ENCODE measurements around the gene AFF1. TPM values are rescaled to one million over a fixed set of nuclear protein-coding genes. Genes with fewer than 3 reads are reported as not detected.

Gene AFF1
- total RNA-seq, 1 experiment from 2014 or later: 37.7 TPM

DNA sequence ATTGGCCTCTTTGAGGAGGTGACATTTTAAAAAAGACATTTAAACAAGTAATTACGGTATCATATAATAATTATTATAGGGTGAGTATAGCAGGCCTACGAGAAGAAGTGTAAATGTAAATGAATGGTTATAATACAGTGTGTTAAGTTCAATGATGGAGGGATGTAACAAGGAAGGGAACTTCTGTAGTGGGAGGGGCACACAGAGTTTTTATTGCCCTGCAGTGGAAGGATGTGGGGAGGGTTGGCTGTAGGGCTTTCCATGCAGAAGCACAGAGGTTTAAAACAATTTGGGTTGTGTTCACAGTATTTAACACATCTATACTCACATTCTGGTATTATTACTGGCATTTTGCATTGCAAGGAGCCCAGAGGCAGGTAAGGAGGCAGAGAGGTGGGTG lies 41.1 kb downstream of the AFF1 start:
- TF ChIP-seq, protein P1, sequence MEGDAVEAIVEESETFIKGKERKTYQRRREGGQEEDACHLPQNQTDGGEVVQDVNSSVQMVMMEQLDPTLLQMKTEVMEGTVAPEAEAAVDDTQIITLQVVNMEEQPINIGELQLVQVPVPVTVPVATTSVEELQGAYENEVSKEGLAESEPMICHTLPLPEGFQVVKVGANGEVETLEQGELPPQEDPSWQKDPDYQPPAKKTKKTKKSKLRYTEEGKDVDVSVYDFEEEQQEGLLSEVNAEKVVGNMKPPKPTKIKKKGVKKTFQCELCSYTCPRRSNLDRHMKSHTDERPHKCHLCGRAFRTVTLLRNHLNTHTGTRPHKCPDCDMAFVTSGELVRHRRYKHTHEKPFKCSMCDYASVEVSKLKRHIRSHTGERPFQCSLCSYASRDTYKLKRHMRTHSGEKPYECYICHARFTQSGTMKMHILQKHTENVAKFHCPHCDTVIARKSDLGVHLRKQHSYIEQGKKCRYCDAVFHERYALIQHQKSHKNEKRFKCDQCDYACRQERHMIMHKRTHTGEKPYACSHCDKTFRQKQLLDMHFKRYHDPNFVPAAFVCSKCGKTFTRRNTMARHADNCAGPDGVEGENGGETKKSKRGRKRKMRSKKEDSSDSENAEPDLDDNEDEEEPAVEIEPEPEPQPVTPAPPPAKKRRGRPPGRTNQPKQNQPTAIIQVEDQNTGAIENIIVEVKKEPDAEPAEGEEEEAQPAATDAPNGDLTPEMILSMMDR (IDR thresholded peaks at IDR 0.05; ENCODE audit: unreplicated experiment): no peak
- H3K9me3 Mint-ChIP-seq (ENCODE audit: low read depth, unreplicated experiment): no peaks in the 10 kb centered on the region
- no TSS peak for BruUV-seq (replicated peaks)
- no peak for DNase-seq
- H3K27ac Mint-ChIP-seq (ENCODE audit: unreplicated experiment): peak overlapping the region; percentile 50
- no peak overlapping the region for H3K4me3 Mint-ChIP-seq (ENCODE audit: low read depth, unreplicated experiment)
- intact Hi-C loops (cut with micrococcal nuclease; ENCODE audit: unreplicated experiment): loop anchor here (5.0 kb wide), 1 partner anchor 36 kb away; no protein-coding TSS in a partner anchor
- peaks cover 58% of the 10 kb centered on the region for H3K4me1 Mint-ChIP-seq (ENCODE audit: low read depth, unreplicated experiment)
- CTCF ChIA-PET: no interaction called here
- no peaks in the 10 kb centered on the region for H3K27me3 Mint-ChIP-seq (ENCODE audit: unreplicated experiment)
- peaks cover 5% of the 10 kb centered on the region for H3K36me3 Mint-ChIP-seq (ENCODE audit: insufficient read depth, unreplicated experiment)

DNA sequence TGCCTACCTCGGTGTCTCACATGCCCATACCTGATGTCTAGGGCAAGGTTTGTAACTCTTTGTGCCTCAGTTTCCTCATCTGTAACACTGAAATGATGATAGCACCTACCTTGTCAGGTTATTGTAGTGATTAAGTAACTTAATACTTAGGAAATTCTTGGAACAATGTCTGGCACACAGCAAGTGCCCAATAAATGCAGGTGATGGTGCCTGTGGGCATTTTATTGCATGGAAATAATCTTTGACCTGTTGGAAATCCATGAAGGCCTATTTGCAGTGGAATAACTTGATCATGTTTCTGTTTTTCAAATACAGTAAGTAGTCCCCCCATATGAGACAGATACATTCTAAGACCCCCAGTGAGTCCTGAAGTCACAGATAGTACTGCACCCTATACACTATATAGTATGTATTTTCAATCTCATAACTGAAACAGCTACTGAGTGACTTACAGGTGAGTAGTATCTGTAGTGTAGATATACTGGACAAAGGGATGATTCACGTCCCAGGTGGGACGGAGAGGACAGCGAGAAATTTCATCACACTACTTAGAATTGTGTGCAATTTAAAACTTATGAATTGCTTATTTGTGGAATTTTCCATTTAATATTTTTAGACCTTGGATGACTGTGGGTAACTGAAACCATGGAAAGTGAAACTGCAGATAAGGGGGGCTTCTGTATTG lies 42.1 kb downstream of the AFF1 start:
- Mint-ChIP-seq H3K4me3 (ENCODE audit: low read depth, unreplicated experiment) (peak overlapping the region; percentile 43), H3K27ac (ENCODE audit: unreplicated experiment) (peak overlapping the region; percentile 76), H3K4me1 (ENCODE audit: low read depth, unreplicated experiment) (peaks cover 51% of the 10 kb centered on the region), H3K36me3 (ENCODE audit: insufficient read depth, unreplicated experiment) (peaks cover 5% of the 10 kb centered on the region), H3K9me3 (ENCODE audit: low read depth, unreplicated experiment) (no peaks in the 10 kb centered on the region), H3K27me3 (ENCODE audit: unreplicated experiment) (no peaks in the 10 kb centered on the region)
- TF ChIP-seq, protein P1 (IDR thresholded peaks at IDR 0.05; ENCODE audit: unreplicated experiment): no peak
- CTCF ChIA-PET: no interaction called here
- intact Hi-C loops (cut with micrococcal nuclease; ENCODE audit: unreplicated experiment): loop anchor here (5.0 kb wide), 1 partner anchor 35 kb away; no protein-coding TSS in a partner anchor
- BruUV-seq (replicated peaks): no TSS peak
- DNase-seq: no peak

DNA sequence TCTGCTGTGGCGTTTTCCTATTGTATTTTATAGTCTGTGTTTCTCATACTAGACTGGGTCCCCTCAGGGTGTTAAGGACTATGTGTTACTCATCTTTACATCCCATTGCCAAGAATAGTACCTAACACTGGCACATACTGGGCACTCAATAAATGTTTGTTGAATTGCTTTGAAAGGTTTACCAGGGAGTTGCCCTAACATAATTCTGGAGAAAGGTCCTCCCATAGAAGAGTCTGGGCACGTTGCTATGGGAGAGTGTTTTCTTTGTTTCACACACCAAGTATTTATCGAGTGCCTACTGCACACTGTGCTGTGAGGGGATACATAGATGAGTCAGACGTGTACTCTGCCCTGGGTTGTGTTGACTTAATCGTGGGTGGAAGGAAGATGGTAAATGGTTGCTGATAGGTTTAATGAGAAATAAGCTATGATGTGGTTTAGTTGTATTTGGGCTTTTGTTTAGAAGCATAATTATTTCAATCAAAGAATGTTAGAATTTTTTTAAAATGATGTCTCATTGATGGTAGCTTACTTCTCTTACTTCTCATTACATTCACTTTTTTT lies 42.9 kb downstream of the AFF1 start:
- CTCF ChIA-PET: interaction anchor here (0.7 to 1.0 kb wide), 4 partner anchors 15 to 262 kb away, joined by 3 to 4 read pairs (median 3); no protein-coding TSS in a partner anchor
- H3K9me3 Mint-ChIP-seq (ENCODE audit: low read depth, unreplicated experiment): no peaks in the 10 kb centered on the region
- intact Hi-C loops (cut with micrococcal nuclease; ENCODE audit: unreplicated experiment): loop anchor here (5.0 kb wide), 1 partner anchor 35 kb away; no protein-coding TSS in a partner anchor
- peak; percentile 57 for DNase-seq
- H3K4me1 Mint-ChIP-seq (ENCODE audit: low read depth, unreplicated experiment): peaks cover 44% of the 10 kb centered on the region
- BruUV-seq (replicated peaks): no TSS peak
- no peaks in the 10 kb centered on the region for H3K27me3 Mint-ChIP-seq (ENCODE audit: unreplicated experiment)
- H3K27ac Mint-ChIP-seq (ENCODE audit: unreplicated experiment): peak overlapping the region; percentile 76
- H3K4me3 Mint-ChIP-seq (ENCODE audit: low read depth, unreplicated experiment): peak overlapping the region; percentile 43
- H3K36me3 Mint-ChIP-seq (ENCODE audit: insufficient read depth, unreplicated experiment): peaks cover 5% of the 10 kb centered on the region
- TF ChIP-seq, protein P1 (IDR thresholded peaks at IDR 0.05; ENCODE audit: unreplicated experiment): no peak

DNA sequence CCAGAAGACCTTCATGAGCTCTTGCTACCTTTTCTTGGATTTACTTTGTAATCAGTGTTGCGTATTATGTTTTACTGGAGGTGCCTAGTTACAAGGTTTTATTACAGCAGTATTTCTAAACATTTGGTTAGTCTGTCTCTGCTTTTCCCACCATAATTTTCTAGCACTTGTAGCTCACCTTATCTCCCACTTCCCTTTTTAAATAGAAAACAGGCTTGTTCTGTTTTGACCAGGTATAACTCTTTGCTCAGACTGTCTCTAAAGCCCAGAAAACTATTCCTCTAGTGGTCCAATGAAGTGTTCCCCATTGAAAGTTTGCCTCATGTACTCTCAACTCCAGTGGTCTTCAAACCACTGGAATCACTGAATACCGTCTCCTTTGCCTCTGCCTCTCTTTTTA lies 43.9 kb downstream of the AFF1 start:
- Mint-ChIP-seq H3K9me3 (ENCODE audit: low read depth, unreplicated experiment) (no peaks in the 10 kb centered on the region), H3K4me1 (ENCODE audit: low read depth, unreplicated experiment) (peaks cover 34% of the 10 kb centered on the region), H3K4me3 (ENCODE audit: low read depth, unreplicated experiment) (no peak overlapping the region), H3K27me3 (ENCODE audit: unreplicated experiment) (no peaks in the 10 kb centered on the region), H3K36me3 (ENCODE audit: insufficient read depth, unreplicated experiment) (peaks cover 5% of the 10 kb centered on the region), H3K27ac (ENCODE audit: unreplicated experiment) (no peak overlapping the region)
- CTCF ChIA-PET: interaction anchor here (0.6 to 0.9 kb wide), 2 partner anchors 23 to 257 kb away, joined by 3 to 4 read pairs; no protein-coding TSS in a partner anchor
- BruUV-seq (replicated peaks): no TSS peak
- DNase-seq: no peak
- intact Hi-C loops (cut with micrococcal nuclease; ENCODE audit: unreplicated experiment): loop anchor here (5.0 kb wide), 1 partner anchor 34 kb away; no protein-coding TSS in a partner anchor
- TF ChIP-seq, protein P1 (IDR thresholded peaks at IDR 0.05; ENCODE audit: unreplicated experiment): no peak
